Upper lobe of right lung (tissue), 1 donor: ENCODE measurements around the gene TRMT6. TPM values are rescaled to one million over a fixed set of nuclear protein-coding genes. Genes with fewer than 3 reads are reported as not detected.

Experiments used
- total RNA-seq: library from RNA; stranded (reverse); fragmentation: NEBNext Ultra II Directional; extraction: Animal tissue kit (Norgen Biotek cat#: 25700); gene quantifications from one replicate; pipeline ENCODE4 v1.2.1, GENCODE V29; 2021
- donor health status: DM: no; HTN: yes; CAD: no; lungs with severe emphysema.

Gene TRMT6
- total RNA-seq, 1 donor from 2014 or later = 8.5 TPM

Other genes starting within 250 kb of the TRMT6 start
- 5.8 TPM for gene SHLD1, start 200.1 kb downstream of the TRMT6 start, total RNA-seq
- gene CHGB, start 39.0 kb downstream of the TRMT6 start, total RNA-seq = not detected
- gene MCM8, start 119 bp upstream of the TRMT6 start, total RNA-seq = 5.2 TPM
- 45.3 TPM for gene CRLS1, start 55.6 kb upstream of the TRMT6 start, total RNA-seq
- gene LRRN4, start 103.5 kb upstream of the TRMT6 start, total RNA-seq = 76.6 TPM
- 2.4 TPM for gene FERMT1, start 172.5 kb upstream of the TRMT6 start, total RNA-seq